Measurements from ENCODE around the gene DIP2A.

DNA sequence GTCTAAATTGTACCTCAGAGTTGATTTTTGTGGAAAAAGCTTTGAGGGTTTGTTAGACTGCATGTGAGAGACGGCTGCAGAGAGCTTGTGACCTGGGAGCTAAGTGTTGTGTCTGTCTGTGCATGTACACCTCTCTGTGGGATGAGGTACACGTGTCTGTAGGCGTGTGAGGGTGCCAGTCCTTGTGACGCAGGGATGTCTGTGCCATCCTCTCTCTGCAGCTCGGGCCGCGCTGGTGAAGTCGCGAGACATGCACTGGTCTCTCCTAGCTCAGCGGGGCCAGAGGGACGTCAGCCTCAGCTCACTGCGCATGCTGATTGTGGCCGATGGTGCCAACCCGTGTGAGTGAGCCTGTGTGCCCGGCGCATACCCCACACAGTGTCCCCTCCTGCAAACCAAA is 79.6 kb downstream of the DIP2A start:
- TF ChIP-seq, protein P1, sequence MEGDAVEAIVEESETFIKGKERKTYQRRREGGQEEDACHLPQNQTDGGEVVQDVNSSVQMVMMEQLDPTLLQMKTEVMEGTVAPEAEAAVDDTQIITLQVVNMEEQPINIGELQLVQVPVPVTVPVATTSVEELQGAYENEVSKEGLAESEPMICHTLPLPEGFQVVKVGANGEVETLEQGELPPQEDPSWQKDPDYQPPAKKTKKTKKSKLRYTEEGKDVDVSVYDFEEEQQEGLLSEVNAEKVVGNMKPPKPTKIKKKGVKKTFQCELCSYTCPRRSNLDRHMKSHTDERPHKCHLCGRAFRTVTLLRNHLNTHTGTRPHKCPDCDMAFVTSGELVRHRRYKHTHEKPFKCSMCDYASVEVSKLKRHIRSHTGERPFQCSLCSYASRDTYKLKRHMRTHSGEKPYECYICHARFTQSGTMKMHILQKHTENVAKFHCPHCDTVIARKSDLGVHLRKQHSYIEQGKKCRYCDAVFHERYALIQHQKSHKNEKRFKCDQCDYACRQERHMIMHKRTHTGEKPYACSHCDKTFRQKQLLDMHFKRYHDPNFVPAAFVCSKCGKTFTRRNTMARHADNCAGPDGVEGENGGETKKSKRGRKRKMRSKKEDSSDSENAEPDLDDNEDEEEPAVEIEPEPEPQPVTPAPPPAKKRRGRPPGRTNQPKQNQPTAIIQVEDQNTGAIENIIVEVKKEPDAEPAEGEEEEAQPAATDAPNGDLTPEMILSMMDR (IDR thresholded peaks at IDR 0.05): no peak
- TF ChIP-seq POLR2A (IDR thresholded peaks at IDR 0.05): no peak
